Measurements from ENCODE around the gene GLOD5. TPM values are rescaled to one million over a fixed set of nuclear protein-coding genes. Genes with fewer than 3 reads are reported as not detected.
A peak's percentile ranks its signal among the peaks of the same experiment; 100 is the strongest.

Gene GLOD5
- total and polyA plus RNA-seq, 9 of the 15 experiments (the other 6 are each of a cell fraction or from before 2014, with no cell fraction given) = 0.27 to 4.4 (median 2.2) TPM

- TF ChIP-seq VEZF1 (CRISPR knock-in tag; IDR thresholded peaks at IDR 0.05) = no peak
Observed at GRCh38 chrX:48770296-48770695, 8.7 kb downstream of the GLOD5 start (continued).

GRCh38 chrX:48772602-48773001, 11.1 kb downstream of the GLOD5 start:
- no peaks in the 10 kb centered on the region for H3K9me3 ChIP-seq (replicated peaks; ENCODE audit: control insufficient read depth, insufficient read depth, low read depth, low read length)
- in situ Hi-C loops (cut with MboI) (no loop called here), intact Hi-C loops (cut with micrococcal nuclease) (no loop called here)
- no peak overlapping the region for H3K27ac ChIP-seq (ENCODE audit: extremely low read depth, low read depth, low read length)
- no peak overlapping the region for H3K4me2 ChIP-seq (ENCODE audit: insufficient read depth, low read length)
- H3K9ac ChIP-seq (ENCODE audit: insufficient read depth in 1 of 2, low read depth in 2 of 2, low read length in 2 of 2) = no peak overlapping the region
- ChIA-PET CTCF (ENCODE audit: low intra/inter-chr PET ratio) (no interaction called here), POLR2A (interaction anchor here (0.6 kb wide), 1 partner anchor 39 kb away, joined by 3 read pairs; no protein-coding TSS in a partner anchor)
- no peak for DNase-seq (ENCODE audit: extremely low read depth in 1 of 4, low spot score in 3 of 4)
- no peak overlapping the region for H2AFZ ChIP-seq (ENCODE audit: low read depth, low read length)
- no peak for ATAC-seq
- TF ChIP-seq BCOR (IDR thresholded peaks at IDR 0.05) (peak; percentile 86), RBM25 (IDR thresholded peaks at IDR 0.05; ENCODE audit: low read depth, low read length, severe bottlenecking) (peak; percentile 65), IRF1 (CRISPR knock-in tag; IDR thresholded peaks at IDR 0.05; ENCODE audit: borderline replicate concordance) (no peak)
- H3K9me1 ChIP-seq (ENCODE audit: control insufficient read depth, insufficient read depth, low read length) = no peaks in the 10 kb centered on the region
- H3K4me1 ChIP-seq (replicated peaks in 1 of 2; ENCODE audit: control insufficient read depth in 2 of 2, insufficient read depth in 2 of 2, low read length in 2 of 2) = peaks cover 12 to 30% of the 10 kb centered on the region in 2 experiments; a peak in 4 of 5 replicates
- H4K20me1 ChIP-seq (replicated peaks; ENCODE audit: control insufficient read depth, insufficient read depth, low read length) = no peaks in the 10 kb centered on the region
- WGBS (ENCODE audit: insufficient coverage, low coverage, missing lambda C conversion rate) = 84% methylated on average over 6 of the region's 6 CpGs
- no TSS peak for BruUV-seq (replicated peaks)
- H3K36me3 ChIP-seq (ENCODE audit: control insufficient read depth, insufficient read depth, low read length) = 0 out of 3 replicates have a peak, but pooled peaks cover 2% of the 10 kb centered on the region
- no peaks in the 10 kb centered on the region for H3K27me3 ChIP-seq (ENCODE audit: control insufficient read depth in 2 of 2, insufficient read depth in 2 of 2, low read length in 2 of 2)
- peaks cover 10% of the 10 kb centered on the region; the same call in 2 of the 3 replicates for H3K79me2 ChIP-seq (ENCODE audit: control insufficient read depth, insufficient read depth, low read length)
- FAIRE-seq = no peak
- no peak overlapping the region for H3K4me3 ChIP-seq
